Testis (tissue), 2 donors: ENCODE data around the gene TBX2.

Source experiments
- CTCF ChIP-seq, 3 experiments: fragments of 450-650 bp in 2 of 3; fragments of 200-600 bp in 1 of 3; sonication (generic) in 1 of 3; IDR thresholded peaks; one replicate each; pipeline ENCODE4 v1.5.1; 2016 to 2019; ENCODE audit warnings: antibody characterized with exemption in 3 of 3, mild to moderate bottlenecking in 2 of 3, moderate library complexity in 1 of 3
- POLR2A ChIP-seq: fragments of 450-650 bp; IDR thresholded peaks from one replicate; pipeline ENCODE4 v1.6.1; 2017; ENCODE audit warnings: antibody characterized with exemption, mild to moderate bottlenecking, moderate library complexity

GRCh38 chr17:61418449-61418848, 18.8 kb downstream of the TBX2 start:
- TF ChIP-seq CTCF (IDR thresholded peaks at IDR 0.05): no peak
- no peak for TF ChIP-seq POLR2A
